ENCODE measurements around the gene TRABD2B.

TRABD2B gene

GRCh38 chr1:47810964-47811682, 186.1 kb downstream of the TRABD2B start:
- in situ Hi-C loops (cut with MboI; ENCODE audit: low sequenced_read_pairs): no loop called here

GRCh38 chr1:47809301-47810084, 187.7 kb downstream of the TRABD2B start:
- in situ Hi-C loops (cut with MboI; ENCODE audit: low sequenced_read_pairs): no loop called here

GRCh38 chr1:47808612-47809011, 188.6 kb downstream of the TRABD2B start:
- in situ Hi-C loops (cut with MboI; ENCODE audit: low sequenced_read_pairs): no loop called here

GRCh38 chr1:47805921-47806361, 191.2 kb downstream of the TRABD2B start:
- in situ Hi-C loops (cut with MboI; ENCODE audit: low sequenced_read_pairs): no loop called here

- in situ Hi-C loops (cut with MboI; ENCODE audit: low sequenced_read_pairs): no loop called here
Observed at GRCh38 chr1:47805018-47805417, 192.2 kb downstream of the TRABD2B start.

GRCh38 chr1:47803815-47804501, 193.2 kb downstream of the TRABD2B start:
- in situ Hi-C loops (cut with MboI; ENCODE audit: low sequenced_read_pairs): no loop called here

GRCh38 chr1:47797575-47797974, 199.6 kb downstream of the TRABD2B start:
- in situ Hi-C loops (cut with MboI; ENCODE audit: low sequenced_read_pairs): no loop called here

GRCh38 chr1:47796626-47797025, 200.6 kb downstream of the TRABD2B start:
- in situ Hi-C loops (cut with MboI; ENCODE audit: low sequenced_read_pairs): no loop called here

- in situ Hi-C loops (cut with MboI; ENCODE audit: low sequenced_read_pairs): no loop called here
Observed at GRCh38 chr1:47795102-47795501, 202.1 kb downstream of the TRABD2B start.

- in situ Hi-C loops (cut with MboI; ENCODE audit: low sequenced_read_pairs): no loop called here
Observed at GRCh38 chr1:47794530-47794929, 202.7 kb downstream of the TRABD2B start.

GRCh38 chr1:47794081-47794480, 203.1 kb downstream of the TRABD2B start:
- in situ Hi-C loops (cut with MboI; ENCODE audit: low sequenced_read_pairs): no loop called here

GRCh38 chr1:47793563-47793962, 203.6 kb downstream of the TRABD2B start:
- in situ Hi-C loops (cut with MboI; ENCODE audit: low sequenced_read_pairs): no loop called here

- in situ Hi-C loops (cut with MboI; ENCODE audit: low sequenced_read_pairs): no loop called here
Observed at GRCh38 chr1:47792779-47793178, 204.4 kb downstream of the TRABD2B start.

- in situ Hi-C loops (cut with MboI; ENCODE audit: low sequenced_read_pairs): no loop called here
Observed at GRCh38 chr1:47791879-47792608, 205.1 kb downstream of the TRABD2B start.

GRCh38 chr1:47788761-47789160, 208.4 kb downstream of the TRABD2B start:
- in situ Hi-C loops (cut with MboI; ENCODE audit: low sequenced_read_pairs): no loop called here

GRCh38 chr1:47787560-47787959, 209.6 kb downstream of the TRABD2B start:
- in situ Hi-C loops (cut with MboI; ENCODE audit: low sequenced_read_pairs): no loop called here

- in situ Hi-C loops (cut with MboI; ENCODE audit: low sequenced_read_pairs): no loop called here
Observed at GRCh38 chr1:47786316-47786715, 210.9 kb downstream of the TRABD2B start.

GRCh38 chr1:47785561-47786271, 211.5 kb downstream of the TRABD2B start:
- in situ Hi-C loops (cut with MboI; ENCODE audit: low sequenced_read_pairs): no loop called here

- in situ Hi-C loops (cut with MboI; ENCODE audit: low sequenced_read_pairs): no loop called here
Observed at GRCh38 chr1:47785118-47785517, 212.1 kb downstream of the TRABD2B start.

- in situ Hi-C loops (cut with MboI; ENCODE audit: low sequenced_read_pairs): no loop called here
Observed at GRCh38 chr1:47784497-47784822, 212.7 kb downstream of the TRABD2B start.
